SW480 (cell line): ENCODE measurements around the gene TRIM16.
"Not testable (repeated sequence)": the region's sequence is repeated elsewhere in the genome, so short reads cannot be mapped to it uniquely, and the experiment has no call there.

Experiments
- DNase-seq: peaks from one replicate; pipeline ENCODE4 v3.0.0-alpha.2; 2016; ENCODE audit warnings: low spot score

TRIM16 gene

GRCh38 chr17:15616828-15617227 is 67.3 kb downstream of the TRIM16 start:
- DNase-seq: not testable (repeated sequence)

- DNase-seq: not testable (repeated sequence)
Measured at GRCh38 chr17:15615850-15616249, 68.3 kb downstream of the TRIM16 start.

GRCh38 chr17:15613111-15613510 is 71.0 kb downstream of the TRIM16 start:
- not testable (repeated sequence) for DNase-seq

GRCh38 chr17:15592960-15593359 is 91.2 kb downstream of the TRIM16 start:
- DNase-seq: not testable (repeated sequence)

- DNase-seq: not testable (repeated sequence)
Measured at GRCh38 chr17:15591986-15592385, 92.1 kb downstream of the TRIM16 start.

- DNase-seq: not testable (repeated sequence)
Measured at GRCh38 chr17:15590844-15591243, 93.3 kb downstream of the TRIM16 start.

- not testable (repeated sequence) for DNase-seq
Measured at GRCh38 chr17:15589544-15590536, 94.3 kb downstream of the TRIM16 start.

GRCh38 chr17:15588017-15588416 is 96.1 kb downstream of the TRIM16 start:
- not testable (repeated sequence) for DNase-seq

- not testable (repeated sequence) for DNase-seq
Measured at GRCh38 chr17:15583313-15583712, 100.8 kb downstream of the TRIM16 start.

- not testable (repeated sequence) for DNase-seq
Measured at GRCh38 chr17:15581462-15581861, 102.6 kb downstream of the TRIM16 start.
